ENCODE data around the gene EIF3C.
"Not testable (repeated sequence)": the region's sequence is repeated elsewhere in the genome, so short reads cannot be mapped to it uniquely, and the experiment has no call there.

GRCh38 chr16:28704246-28704645 lies 7.0 kb upstream of the EIF3C start:
- TF ChIP-seq REST (IDR thresholded peaks at IDR 0.05; ENCODE audit: insufficient read depth in 1 of 2, low read depth in 2 of 2, low read length in 1 of 2); CTCF (IDR thresholded peaks at IDR 0.05); TCF7L2 (IDR thresholded peaks at IDR 0.05; ENCODE audit: low read depth, low read length): not testable (repeated sequence)

Measured in Panc1 (cell line).